Gastroesophageal sphincter (tissue), 4 donors: ENCODE data around the gene NANOS3. TPM values are rescaled to one million over a fixed set of nuclear protein-coding genes. Genes with fewer than 3 reads are reported as not detected.

Experiments
- ATAC-seq: fragments of 150-250 bp; one replicate; pipeline ENCODE4 v1.9.1; 2016; ENCODE audit warnings: mild to moderate bottlenecking, moderate library complexity
- H3K27ac ChIP-seq, 4 donors: fragments of 200-600 bp; sonication (generic) in 3 of 4; 1 replicate in 3 of 4; 2 replicates in 1 of 4; pipeline ENCODE4 v1.5.1; 2016 to 2019
- H3K27me3 ChIP-seq: fragments of 200-600 bp; sonication (generic); one replicate; pipeline ENCODE4 v1.5.1; 2019
- H3K36me3 ChIP-seq, 2 donors: fragments of 200-600 bp; sonication (generic); one replicate each; pipeline ENCODE4 v1.5.1; 2019; ENCODE audit warnings: control low read depth in 1 of 2
- H3K4me1 ChIP-seq, 3 donors: fragments of 200-600 bp; sonication (generic); 1 replicate in 2 of 3; 2 replicates in 1 of 3; pipeline ENCODE4 v1.5.1; 2016 to 2019; ENCODE audit warnings: control low read depth in 2 of 3
- H3K4me3 ChIP-seq, 2 donors: fragments of 200-600 bp; sonication (generic); one replicate each; pipeline ENCODE4 v1.5.1; 2019; ENCODE audit warnings: mild to moderate bottlenecking in 1 of 2, moderate library complexity in 1 of 2
- H3K9me3 ChIP-seq, 3 donors: fragments of 200-600 bp; sonication (generic); one replicate each; pipeline ENCODE4 v1.5.1; 2017 to 2019; ENCODE audit warnings: control low read depth in 2 of 3
- CTCF ChIP-seq, 4 experiments: fragments of 200-600 bp in 2 of 4; fragments of 450-650 bp in 2 of 4; sonication (generic) in 1 of 4; IDR thresholded peaks; one replicate each; pipeline ENCODE4 v1.5.1; 2017 to 2019; ENCODE audit warnings: antibody characterized with exemption in 4 of 4, mild to moderate bottlenecking in 2 of 4, moderate library complexity in 2 of 4
- EP300 ChIP-seq: sonication (generic); formaldehyde crosslinking; IDR thresholded peaks from one replicate; pipeline ENCODE4 v1.6.1; 2017; ENCODE audit warnings: antibody characterized with exemption, mild to moderate bottlenecking
- POLR2A ChIP-seq, 2 donors: fragments of 450-650 bp; IDR thresholded peaks; one replicate each; pipeline ENCODE4 v1.6.1; 2017; ENCODE audit warnings: antibody characterized with exemption in 2 of 2, mild to moderate bottlenecking in 2 of 2, moderate library complexity in 1 of 2
- POLR2AphosphoS5 ChIP-seq: sonication (generic); formaldehyde crosslinking; IDR thresholded peaks from one replicate; pipeline ENCODE4 v1.6.1; 2017; ENCODE audit warnings: antibody characterized with exemption
- WGBS, 2 donors: methylation state at CpG; one replicate each; pipeline ENCODE4 v1.1.5; 2018; ENCODE audit warnings: low coverage in 1 of 2; 5-methylcytosine and 5-hydroxymethylcytosine counted together
- total RNA-seq, 4 donors: library from RNA; depleted of rRNA; stranded (reverse); fragments of >200 nt; gene quantifications; one replicate each; pipeline ENCODE4 v1.1.0, GENCODE V29; 2016

Gene NANOS3
- total RNA-seq, 4 donors from 2014 or later = 1.1 to 5.0 TPM; not detected in 2

GRCh38 chr19:13846557-13847406, 30.2 kb upstream of the NANOS3 start:
- TF ChIP-seq POLR2A (IDR thresholded peaks at IDR 0.05) (no peak), POLR2AphosphoS5 (peak; percentile 57), CTCF (IDR thresholded peaks at IDR 0.05) (no peak), EP300 (peak; percentile 0)
- H3K27me3 ChIP-seq = no peaks in the 10 kb centered on the region
- no peaks in the 10 kb centered on the region for H3K36me3 ChIP-seq
- no peaks in the 10 kb centered on the region for H3K9me3 ChIP-seq
- 8% methylated on average over 2 of the region's 23 CpGs; no CpG with 5 or more reads in 1 of the 2 donors for WGBS, 2 donors
- H3K4me1 ChIP-seq = peaks cover 0 to 83% (median 40%) of the 10 kb centered on the region in 3 donors
- peak; percentile 47 for ATAC-seq
- peak overlapping the region; percentile 40 to 62 for H3K4me3 ChIP-seq
- H3K27ac ChIP-seq = peak overlapping the region; percentile 97 to 100 (median 100)

GRCh38 chr19:13847407-13848339, 29.3 kb upstream of the NANOS3 start:
- Histone ChIP-seq H3K27me3 (no peaks in the 10 kb centered on the region), H3K9me3 (no peaks in the 10 kb centered on the region), H3K27ac (peak overlapping the region; percentile 97 to 100 (median 100)), H3K36me3 (no peaks in the 10 kb centered on the region), H3K4me1 (peaks cover 0 to 91% (median 43%) of the 10 kb centered on the region in 3 donors), H3K4me3 (peak overlapping the region; percentile 40 to 62)
- 0 to 7% methylated on average over 3 to 5 of the region's 47 CpGs for WGBS, 2 donors
- ATAC-seq = peak; percentile 70
- TF ChIP-seq POLR2AphosphoS5 (peak; percentile 97), CTCF (IDR thresholded peaks at IDR 0.05) (peak in 3 of 4 experiments; percentile 53 to 59 (median 58)), POLR2A (IDR thresholded peaks at IDR 0.05) (peak; percentile 93), EP300 (no peak)

GRCh38 chr19:13848340-13848677, 28.6 kb upstream of the NANOS3 start:
- no peak overlapping the region for H3K4me3 ChIP-seq
- peaks cover 0 to 93% (median 39%) of the 10 kb centered on the region in 3 donors for H3K4me1 ChIP-seq
- H3K36me3 ChIP-seq = no peaks in the 10 kb centered on the region

More at GRCh38 chr19:13848340-13848677, 28.6 kb upstream of the NANOS3 start:
- H3K9me3 ChIP-seq = no peaks in the 10 kb centered on the region
- no peak for ATAC-seq
- peak overlapping the region; percentile 97 to 100 (median 100) for H3K27ac ChIP-seq
- 74 to 75% methylated on average over 4 of the region's 4 CpGs for WGBS, 2 donors
- H3K27me3 ChIP-seq = no peaks in the 10 kb centered on the region
- TF ChIP-seq EP300 (no peak), POLR2AphosphoS5 (no peak), CTCF (IDR thresholded peaks at IDR 0.05) (no peak), POLR2A (IDR thresholded peaks at IDR 0.05) (no peak)
